ENCODE data around the gene EIF4E3. TPM values are rescaled to one million over a fixed set of nuclear protein-coding genes. Genes with fewer than 3 reads are reported as not detected.
A peak's percentile ranks its signal among the peaks of the same experiment; 100 is the strongest.

The EIF4E3 gene
- total and polyA plus RNA-seq, 2 of the 13 experiments (the other 11 are each of a cell fraction or from before 2014, with no cell fraction given): 0.07 to 0.15 TPM

GRCh38 chr3:71753701-71754609 is 28.8 kb upstream of the EIF4E3 start, which contains the start of gene GPR27 (continued):
- no peak for TF ChIP-seq AHDC1 (CRISPR knock-in tag; IDR thresholded peaks at IDR 0.05; ENCODE audit: borderline replicate concordance)

- no peak overlapping the region for H3K9ac ChIP-seq (ENCODE audit: insufficient read depth, low read depth, low read length)
- no peak for FAIRE-seq
- 35% methylated on average over 49 of the region's 68 CpGs for WGBS (ENCODE audit: low lambda C conversion rate)
- no peaks in the 10 kb centered on the region for H3K4me1 ChIP-seq (ENCODE audit: insufficient read depth, low read length)
- TF ChIP-seq FOXO1 (CRISPR knock-in tag; IDR thresholded peaks at IDR 0.05): no peak
- no peak for TF ChIP-seq HIVEP1 (CRISPR knock-in tag; IDR thresholded peaks at IDR 0.05)
- TF ChIP-seq EZH2 (conservative IDR thresholded peaks at IDR 0.05; ENCODE audit: low read depth, low read length): peak; percentile 73
- TF ChIP-seq ZNF557 (CRISPR knock-in tag; IDR thresholded peaks at IDR 0.05): no peak
- no peaks in the 10 kb centered on the region for H3K36me3 ChIP-seq (replicated peaks in 1 of 2; ENCODE audit: control insufficient read depth in 1 of 2, insufficient read depth in 2 of 2, low read length in 2 of 2)
- DNase-seq (ENCODE audit: low spot score): no peak
- no peak overlapping the region for H2AFZ ChIP-seq (ENCODE audit: low read length)
- no peak overlapping the region for H3K4me3 ChIP-seq (replicated peaks in 1 of 3; ENCODE audit: insufficient read depth in 1 of 3, low read depth in 2 of 3, low read length in 3 of 3)
- BruUV-seq (replicated peaks): no TSS peak
- intact Hi-C loops (cut with micrococcal nuclease; ENCODE audit: unreplicated experiment): no loop called here
- H4K20me1 ChIP-seq (ENCODE audit: insufficient read depth, low read length): no peaks in the 10 kb centered on the region
- in situ Hi-C loops (cut with HindIII; ENCODE audit: extremely low pct_ligation_motif_present, low pct_unique_long_range_greater_than_20kb): no loop called here
- ChIA-PET CTCF (ENCODE audit: low intra/inter-chr PET ratio, low total read pairs) (no interaction called here), POLR2A (no interaction called here)
- H3K27ac ChIP-seq (ENCODE audit: extremely low read length, insufficient read depth, low read length): no peak overlapping the region
- H3K4me2 ChIP-seq (ENCODE audit: low read depth, low read length): no peak overlapping the region
- H3K79me2 ChIP-seq (ENCODE audit: insufficient read depth, low read length): no peaks in the 10 kb centered on the region
- peaks cover 6 to 54% of the 10 kb centered on the region in 2 experiments for H3K27me3 ChIP-seq (ENCODE audit: control insufficient read depth in 1 of 2, insufficient read depth in 2 of 2, low read length in 2 of 2)
- no peak for ATAC-seq
- no peaks in the 10 kb centered on the region for H3K9me3 ChIP-seq (ENCODE audit: low read length)
These were observed 27.9 kb upstream of the EIF4E3 start for GRCh38 chr3:71752831-71753700.

Data from HepG2 (cell line).